IMR-90 (cell line): ENCODE measurements around the gene CELSR2. TPM values are rescaled to one million over a fixed set of nuclear protein-coding genes. Genes with fewer than 3 reads are reported as not detected.
A peak's percentile ranks its signal among the peaks of the same experiment; 100 is the strongest.

ENCODE experiments used
- ATAC-seq: fragments of 200-7000 bp; cut with Tn5 transposase; 2 replicates; pipeline ENCODE4 v1.9.1; 2020; ENCODE audit warnings: low read depth, mild to moderate bottlenecking, moderate library complexity
- BruUV-seq: library from RNA; stranded (reverse); fragments of 400-500 nt; replicated peaks from 2 replicates; lab custom pipeline; 2021; lab: Mats Ljungman, UMichigan
- CTCF ChIA-PET: fragments of 300-600 bp; formaldehyde crosslinking; extraction: SDS; loops from one replicate; lab custom pipeline; 2021; ENCODE audit warnings: antibody characterized with exemption; lab: Yijun Ruan, JAX
- POLR2A ChIA-PET: fragments of 300-600 bp; sonication (Branson Sonifier 250); formaldehyde crosslinking; loops from one replicate; lab custom pipeline; 2022; ENCODE audit warnings: antibody characterized with exemption; ENCODE audit not compliant: unreplicated experiment; lab: Charles Lee
- DNase-seq: peaks from one replicate; pipeline ENCODE4 v3.0.0; 2013
- H2AFZ ChIP-seq: replicated peaks from 2 replicates; pipeline ENCODE3; 2013; ENCODE audit warnings: low read length, mild to moderate bottlenecking; ENCODE audit not compliant: poor library complexity
- H2AK5ac ChIP-seq: 2 replicates; pipeline ENCODE4 v1.6.1; 2013; ENCODE audit warnings: low read depth, low read length, inconsistent platforms
- H2AK9ac ChIP-seq: replicated peaks from 2 replicates; pipeline ENCODE3; 2013; ENCODE audit warnings: mild to moderate bottlenecking, low read depth, low read length, moderate library complexity; ENCODE audit not compliant: poor library complexity
- H2BK120ac ChIP-seq: 2 replicates; pipeline ENCODE4 v1.6.1; 2013; ENCODE audit warnings: low read depth, low read length, inconsistent platforms
- H2BK15ac ChIP-seq: 3 replicates; pipeline ENCODE4 v1.6.1; 2013; ENCODE audit warnings: low read depth, low read length, inconsistent platforms
- H2BK20ac ChIP-seq: 2 replicates; pipeline ENCODE4 v1.6.1; 2013; ENCODE audit warnings: low read depth, mild to moderate bottlenecking, inconsistent platforms, low read length, moderate library complexity
- H2BK5ac ChIP-seq: 2 replicates; pipeline ENCODE4 v1.6.1; 2013; ENCODE audit warnings: mild to moderate bottlenecking, low read depth, low read length, inconsistent platforms; ENCODE audit not compliant: poor library complexity, severe bottlenecking
- H3K14ac ChIP-seq: replicated peaks from 2 replicates; pipeline ENCODE4 v1.6.1; 2013; ENCODE audit warnings: low read depth, low read length, inconsistent platforms
- H3K18ac ChIP-seq: 2 replicates; pipeline ENCODE4 v1.6.1; 2013; ENCODE audit warnings: low read depth, low read length, control low read depth
- H3K23ac ChIP-seq: 2 replicates; pipeline ENCODE4 v1.6.1; 2013; ENCODE audit warnings: low read depth, low read length, inconsistent platforms
- H3K27ac ChIP-seq: 2 replicates; pipeline ENCODE4 v1.5.1; 2013; ENCODE audit warnings: mild to moderate bottlenecking, control low read depth, low read length; ENCODE audit not compliant: insufficient read depth
- H3K27me3 ChIP-seq: 2 replicates; pipeline ENCODE4 v1.6.1; 2013; ENCODE audit warnings: low read length; ENCODE audit not compliant: control insufficient read depth, insufficient read depth
- H3K36me3 ChIP-seq: 2 replicates; pipeline ENCODE4 v1.6.1; 2013; ENCODE audit warnings: low read length, mixed read lengths; ENCODE audit not compliant: control insufficient read depth, insufficient read depth
- H3K4ac ChIP-seq: 2 replicates; pipeline ENCODE4 v1.6.1; 2013; ENCODE audit warnings: low read depth, low read length, inconsistent platforms
- H3K4me1 ChIP-seq: 2 replicates; pipeline ENCODE4 v1.6.1; 2013; ENCODE audit warnings: low read length, mixed read lengths; ENCODE audit not compliant: control insufficient read depth, insufficient read depth
- H3K4me2 ChIP-seq: 2 replicates; pipeline ENCODE4 v1.6.1; 2013; ENCODE audit warnings: low read depth, mild to moderate bottlenecking, control low read depth, low read length, moderate library complexity
- H3K4me3 ChIP-seq: 2 replicates; pipeline ENCODE4 v1.5.1; 2013; ENCODE audit warnings: low read depth, mild to moderate bottlenecking, control low read depth, low read length, moderate library complexity; ENCODE audit not compliant: insufficient read depth
- H3K56ac ChIP-seq: 2 replicates; pipeline ENCODE4 v1.6.1; 2013; ENCODE audit warnings: low read length, inconsistent platforms; ENCODE audit not compliant: insufficient read depth; ENCODE audit errors: extremely low read depth
- H3K79me1 ChIP-seq, 2 experiments: 2 replicates each; pipeline ENCODE4 v1.6.1; 2013; ENCODE audit warnings: low read length in 2 of 2, inconsistent platforms in 1 of 2, low read depth in 1 of 2
- H3K9ac ChIP-seq: 2 replicates; pipeline ENCODE4 v1.6.1; 2013; ENCODE audit warnings: low read depth, low read length, control low read depth
- H3K9me1 ChIP-seq: 2 replicates; pipeline ENCODE4 v1.6.1; 2013; ENCODE audit warnings: low read length, inconsistent platforms; ENCODE audit not compliant: insufficient read depth
- H3K9me3 ChIP-seq: 2 replicates; pipeline ENCODE4 v1.6.1; 2013; ENCODE audit warnings: low read length; ENCODE audit not compliant: control insufficient read depth, insufficient read depth
- H4K20me1 ChIP-seq: 2 replicates; pipeline ENCODE4 v1.6.1; 2013; ENCODE audit warnings: low read length, inconsistent platforms; ENCODE audit not compliant: insufficient read depth
- H4K5ac ChIP-seq: 2 replicates; pipeline ENCODE4 v1.6.1; 2013; ENCODE audit warnings: mild to moderate bottlenecking, low read depth, low read length, control low read depth
- H4K8ac ChIP-seq, 2 experiments: 2 replicates each; pipeline ENCODE4 v1.6.1; 2013; ENCODE audit warnings: low read depth in 2 of 2, low read length in 2 of 2, control low read depth in 1 of 2, inconsistent platforms in 1 of 2
- H4K91ac ChIP-seq: 2 replicates; pipeline ENCODE4 v1.6.1; 2013; ENCODE audit warnings: low read depth, low read length, inconsistent platforms; ENCODE audit not compliant: insufficient read depth
- BHLHE40 ChIP-seq: fragments of 150-350 bp; IDR thresholded peaks from 2 replicates; pipeline ENCODE4 v1.6.1; 2016; ENCODE audit warnings: mild to moderate bottlenecking, low read depth, low read length
- CEBPB ChIP-seq: IDR thresholded peaks from 2 replicates; pipeline ENCODE4 v1.6.1; 2012; ENCODE audit warnings: low read depth, low read length, improper control_type of control experiment
- FOS ChIP-seq: fragments of 150-350 bp; IDR thresholded peaks from 2 replicates; pipeline ENCODE4 v1.6.1; 2016; ENCODE audit warnings: low read depth, low read length
- MAFK ChIP-seq: IDR thresholded peaks from 2 replicates; pipeline ENCODE4 v1.6.1; 2012; ENCODE audit warnings: low read depth, low read length, improper control_type of control experiment
- RAD21 ChIP-seq: IDR thresholded peaks from 2 replicates; pipeline ENCODE4 v1.6.1; 2012; ENCODE audit warnings: low read length, improper control_type of control experiment
- RFX5 ChIP-seq: IDR thresholded peaks from 2 replicates; pipeline ENCODE4 v1.8.0; 2012; ENCODE audit warnings: low read depth, mild to moderate bottlenecking, low read length, moderate library complexity
- WGBS, 2 experiments: methylation state at CpG; one replicate each; pipeline versions ENCODE4 v1.1.5 to v1.1.7; 2013; ENCODE audit warnings: missing lambda C conversion rate in 2 of 2; ENCODE audit not compliant: insufficient read length in 1 of 2; ENCODE audit errors: extremely low coverage in 2 of 2; 5-methylcytosine and 5-hydroxymethylcytosine counted together
- dilution Hi-C: fragments of 300-500 bp; cut with HindIII; formaldehyde crosslinking; loops from one replicate; pipeline ENCODE4 v1.14.3; 2018; ENCODE audit warnings: low sequenced_read_pairs; ENCODE audit not compliant: unreplicated experiment
- in situ Hi-C: fragments of 300-500 bp; cut with MboI; formaldehyde crosslinking; loops from 3 replicates; pipeline ENCODE4 v1.14.3; 2019; ENCODE audit warnings: low sequenced_read_pairs, inconsistent platforms, mixed read lengths
- intact Hi-C: fragments of 100-400 bp; cut with micrococcal nuclease; formaldehyde crosslinking; loops from 2 replicates; pipeline ENCODE4 v1.10.0; 2022
- polyA plus RNA-seq, 3 experiments: library from polyadenylated mRNA; depleted of rRNA; stranded (reverse); fragments of >200 nt; gene quantifications; 2 replicates each; pipeline ENCODE4 v1.2.3, GENCODE V29; 2012; ENCODE audit warnings: low replicate concordance in 1 of 3
- total RNA-seq: library from RNA; depleted of rRNA; stranded (reverse); fragments of >200 nt; gene quantifications from 2 replicates; pipeline ENCODE4 v1.2.3, GENCODE V29; 2012

CELSR2 gene
- total and polyA plus RNA-seq, 2 of the 4 experiments (the other 2 are of a cell fraction) = 1.3 to 5.3 TPM

GRCh38 chr1:109307274-109308021 lies 58.1 kb downstream of the CELSR2 start:
- Histone ChIP-seq H3K4me2 (no peak overlapping the region), H2AFZ (no peak overlapping the region), H3K9me1 (peaks cover 17% of the 10 kb centered on the region), H3K9ac (no peak overlapping the region), H3K14ac (peak overlapping the region; percentile 30; the same call in 1 of the 2 replicates), H3K23ac (no peak overlapping the region), H4K8ac (no peak overlapping the region; a peak in 1 of 4 replicates), H2BK15ac (peak overlapping the region; percentile 20; the same call in 1 of the 3 replicates), H4K5ac (no peak overlapping the region), H4K20me1 (peaks cover 3% of the 10 kb centered on the region; the same call in 1 of the 2 replicates), H3K4me1 (peaks cover 17% of the 10 kb centered on the region), H2BK5ac (no peak overlapping the region), H3K56ac (no peak overlapping the region), H4K91ac (peak overlapping the region; percentile 19; the same call in 1 of the 2 replicates), H2AK5ac (peak overlapping the region; percentile 48; the same call in 1 of the 2 replicates), H2AK9ac (peak overlapping the region; percentile 7), H3K27me3 (no peaks in the 10 kb centered on the region), H3K4ac (peak overlapping the region; percentile 46; the same call in 1 of the 2 replicates), H2BK20ac (no peak overlapping the region), H3K79me1 (no peaks in the 10 kb centered on the region), H3K27ac (no peak overlapping the region), H2BK120ac (0 out of 2 replicates have a peak overlapping the region, but pooled peaks have one; percentile 1), H3K18ac (no peak overlapping the region), H3K9me3 (no peaks in the 10 kb centered on the region), H3K4me3 (no peak overlapping the region), H3K36me3 (no peaks in the 10 kb centered on the region)
- in situ Hi-C loops = no loop called here
- BruUV-seq = no TSS peak
- POLR2A ChIA-PET = no interaction called here
- ATAC-seq (no peak), DNase-seq (no peak)
- dilution Hi-C loops = no loop called here
- CTCF ChIA-PET = interaction anchor here (1.0 to 1.1 kb wide), 2 partner anchors 25 to 31 kb away, joined by 3 to 4 read pairs; partner anchors contain the start of gene PSRC1
- TF ChIP-seq RFX5 (no peak), FOS (no peak), RAD21 (no peak), CEBPB (no peak), MAFK (no peak), BHLHE40 (no peak)
- intact Hi-C loops = no loop called here
- 75% methylated on average over 5 of the region's 14 CpGs; no CpG with 5 or more reads in 1 of the 2 experiments for WGBS, 2 experiments
